Measurements from ENCODE around the gene ZDHHC14. TPM values are rescaled to one million over a fixed set of nuclear protein-coding genes. Genes with fewer than 3 reads are reported as not detected.

The ZDHHC14 gene
- total RNA-seq, 2 donors from 2014 or later = 6.9 to 10.9 TPM

GRCh38 chr6:157447735-157448134 lies 66.7 kb downstream of the ZDHHC14 start:
- ATAC-seq (no peak), DNase-seq (ENCODE audit: low spot score) (no peak)
- peaks cover 0 to 3% of the 10 kb centered on the region in 2 donors for H3K27me3 Mint-ChIP-seq
- no peak overlapping the region for H3K4me3 Mint-ChIP-seq
- H3K27ac Mint-ChIP-seq = no peak overlapping the region
- peaks cover 6% of the 10 kb centered on the region for H3K9me3 Mint-ChIP-seq
- H3K36me3 Mint-ChIP-seq = peaks cover 6% of the 10 kb centered on the region
- H3K4me1 Mint-ChIP-seq (ENCODE audit: low read depth in 2 of 2) = peaks cover 16 to 17% of the 10 kb centered on the region in 2 donors

DNA sequence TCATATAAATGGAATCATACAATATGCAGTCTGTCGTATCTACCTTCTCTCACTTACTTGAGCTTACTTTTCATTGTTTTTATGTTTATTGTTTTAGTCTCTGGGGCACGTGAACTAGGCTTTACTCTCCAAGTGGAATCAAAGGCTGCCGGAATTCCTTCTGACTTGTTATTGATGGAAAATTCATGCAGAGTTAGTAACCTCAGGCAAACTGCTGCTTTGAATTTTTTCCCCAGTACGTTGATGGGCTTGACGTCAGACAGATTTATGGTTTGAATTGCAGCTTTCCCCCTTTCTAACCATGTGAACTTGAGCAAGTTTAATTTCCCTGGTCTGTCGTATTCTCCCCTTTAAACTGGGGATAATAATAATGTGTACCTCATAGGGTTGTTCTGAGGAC lies 68.6 kb downstream of the ZDHHC14 start:
- Mint-ChIP-seq H3K27ac (no peak overlapping the region), H3K4me1 (ENCODE audit: low read depth in 2 of 2) (peaks cover 0 to 3% of the 10 kb centered on the region in 2 donors), H3K36me3 (no peaks in the 10 kb centered on the region), H3K4me3 (no peak overlapping the region), H3K27me3 (peaks cover 0 to 2% of the 10 kb centered on the region in 2 donors), H3K9me3 (no peaks in the 10 kb centered on the region)
- ATAC-seq (no peak), DNase-seq (ENCODE audit: low spot score) (no peak)

DNA sequence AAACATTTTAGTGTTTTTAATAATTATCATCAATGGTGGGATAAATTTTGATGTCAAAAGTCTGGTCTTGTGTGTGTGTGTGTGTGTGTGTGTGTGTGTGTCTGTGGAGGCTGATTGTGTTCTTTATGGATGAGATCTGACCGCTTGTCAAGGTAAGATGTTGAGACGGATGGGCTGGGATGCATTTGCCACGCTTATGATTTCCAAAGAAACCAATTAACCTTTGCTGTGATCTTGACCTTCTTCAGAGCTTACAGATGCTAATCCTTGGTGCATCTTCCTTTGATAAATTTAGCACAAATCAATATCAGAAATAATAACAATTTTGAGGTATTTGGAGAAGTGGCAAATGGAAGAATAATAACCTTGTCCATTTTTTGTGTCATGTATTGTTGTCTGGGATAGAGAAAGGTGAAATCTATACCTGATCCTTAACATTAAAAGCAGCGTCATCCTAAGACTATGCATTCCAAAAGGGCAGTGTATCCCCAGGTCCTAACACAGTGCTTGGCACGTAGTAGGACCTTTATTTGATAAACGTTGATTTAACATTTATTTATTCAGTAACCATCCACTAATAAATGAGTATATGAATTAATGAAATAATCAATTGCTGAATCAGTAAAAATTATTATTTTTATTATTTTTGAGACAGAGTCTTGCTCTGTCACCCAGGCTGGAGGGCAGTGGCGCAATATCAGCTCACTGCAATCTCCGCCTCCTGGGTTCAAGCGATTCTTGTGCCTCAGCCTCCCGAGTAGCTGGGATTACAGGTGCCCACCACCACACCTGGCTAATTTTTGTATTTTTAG lies 70.1 kb downstream of the ZDHHC14 start:
- peaks cover 0 to 1% of the 10 kb centered on the region in 2 donors for H3K27me3 Mint-ChIP-seq
- H3K4me1 Mint-ChIP-seq (ENCODE audit: low read depth in 2 of 2) = peaks cover 9 to 12% of the 10 kb centered on the region in 2 donors
- DNase-seq (ENCODE audit: low spot score) (no peak), ATAC-seq (no peak)
- H3K36me3 Mint-ChIP-seq = no peaks in the 10 kb centered on the region
- H3K4me3 Mint-ChIP-seq = no peak overlapping the region
- no peaks in the 10 kb centered on the region for H3K9me3 Mint-ChIP-seq
- no peak overlapping the region for H3K27ac Mint-ChIP-seq

GRCh38 chr6:157452096-157452495 lies 71.1 kb downstream of the ZDHHC14 start:
- H3K4me1 Mint-ChIP-seq (ENCODE audit: low read depth in 2 of 2) = peaks cover 13 to 15% of the 10 kb centered on the region in 2 donors
- no peak overlapping the region for H3K4me3 Mint-ChIP-seq
- no peaks in the 10 kb centered on the region for H3K9me3 Mint-ChIP-seq
- DNase-seq (ENCODE audit: low spot score) (no peak), ATAC-seq (no peak)
- no peak overlapping the region for H3K27ac Mint-ChIP-seq
- H3K36me3 Mint-ChIP-seq = no peaks in the 10 kb centered on the region
- H3K27me3 Mint-ChIP-seq = peaks cover 0 to 5% of the 10 kb centered on the region in 2 donors

DNA sequence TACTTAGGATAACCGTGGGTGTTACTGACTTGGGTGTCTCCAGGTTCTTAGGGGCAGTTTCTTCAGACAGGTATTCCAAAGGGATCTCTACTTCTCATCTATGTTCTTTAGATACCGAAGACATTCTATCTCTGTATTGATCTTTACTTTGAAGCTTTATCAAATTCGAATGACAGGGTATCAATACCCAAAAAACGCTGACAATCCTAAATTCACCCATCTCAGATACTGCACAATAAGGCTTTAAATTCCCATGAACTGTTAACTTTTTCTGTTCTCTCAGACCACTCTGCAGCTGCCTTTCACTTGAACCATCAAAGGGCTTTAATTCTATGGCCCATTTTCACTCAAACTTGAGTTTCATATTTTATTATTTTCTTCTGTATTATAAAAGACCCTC lies 72.1 kb downstream of the ZDHHC14 start:
- H3K4me3 Mint-ChIP-seq = no peak overlapping the region
- ATAC-seq = no peak
- H3K4me1 Mint-ChIP-seq (ENCODE audit: low read depth in 2 of 2) = peaks cover 15 to 17% of the 10 kb centered on the region in 2 donors
- H3K9me3 Mint-ChIP-seq = no peaks in the 10 kb centered on the region
- no peak overlapping the region for H3K27ac Mint-ChIP-seq
- H3K27me3 Mint-ChIP-seq = peaks cover 0 to 5% of the 10 kb centered on the region in 2 donors
- H3K36me3 Mint-ChIP-seq = no peaks in the 10 kb centered on the region
- DNase-seq (ENCODE audit: low spot score) = no peak

DNA sequence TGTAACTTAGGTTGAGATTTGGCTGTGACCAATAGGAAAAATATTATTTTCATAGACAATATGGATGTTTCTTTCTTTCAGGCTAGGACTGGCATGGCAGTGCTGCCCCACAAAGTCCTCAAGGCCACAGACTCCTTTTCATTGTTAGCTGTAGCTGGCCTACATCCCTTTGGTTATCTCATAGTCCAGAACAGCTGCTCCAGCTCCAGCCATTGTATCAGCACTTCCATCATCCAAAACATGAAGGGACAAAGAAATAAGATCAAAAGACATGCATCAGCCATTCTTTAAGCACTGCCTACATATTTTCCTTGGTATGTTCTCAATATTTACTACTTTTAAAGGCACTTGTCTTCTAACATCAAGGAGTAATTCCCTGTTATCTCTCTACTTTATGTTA lies 73.0 kb downstream of the ZDHHC14 start:
- Mint-ChIP-seq H3K4me1 (ENCODE audit: low read depth in 2 of 2) (peaks cover 16 to 18% of the 10 kb centered on the region in 2 donors), H3K27me3 (peaks cover 0 to 5% of the 10 kb centered on the region in 2 donors), H3K4me3 (no peak overlapping the region), H3K27ac (no peak overlapping the region), H3K9me3 (no peaks in the 10 kb centered on the region), H3K36me3 (no peaks in the 10 kb centered on the region)
- ATAC-seq = no peak
- no peak for DNase-seq (ENCODE audit: low spot score)

- no peak for DNase-seq (ENCODE audit: low spot score)
- ATAC-seq = no peak
- H3K36me3 Mint-ChIP-seq = no peaks in the 10 kb centered on the region
- peaks cover 0 to 5% of the 10 kb centered on the region in 2 donors for H3K27me3 Mint-ChIP-seq
- no peak overlapping the region for H3K4me3 Mint-ChIP-seq
- H3K27ac Mint-ChIP-seq = peak overlapping the region in 1 of 2 donors; percentile 81
- H3K9me3 Mint-ChIP-seq = no peaks in the 10 kb centered on the region
- peaks cover 22 to 25% of the 10 kb centered on the region in 2 donors for H3K4me1 Mint-ChIP-seq (ENCODE audit: low read depth in 2 of 2)
Observed at GRCh38 chr6:157454762-157455714, 74.0 kb downstream of the ZDHHC14 start.

- Mint-ChIP-seq H3K36me3 (no peaks in the 10 kb centered on the region), H3K27ac (peak overlapping the region in 1 of 2 donors; percentile 81), H3K9me3 (no peaks in the 10 kb centered on the region), H3K4me1 (ENCODE audit: low read depth in 2 of 2) (peaks cover 28 to 31% of the 10 kb centered on the region in 2 donors), H3K4me3 (peak overlapping the region; percentile 41), H3K27me3 (peaks cover 0 to 5% of the 10 kb centered on the region in 2 donors)
- no peak for DNase-seq (ENCODE audit: low spot score)
- ATAC-seq = no peak
Observed at GRCh38 chr6:157455731-157456523, 74.9 kb downstream of the ZDHHC14 start.

GRCh38 chr6:157456524-157456829 lies 75.5 kb downstream of the ZDHHC14 start:
- H3K9me3 Mint-ChIP-seq = no peaks in the 10 kb centered on the region
- DNase-seq (ENCODE audit: low spot score) = no peak
- H3K27me3 Mint-ChIP-seq = peaks cover 0 to 5% of the 10 kb centered on the region in 2 donors
- H3K27ac Mint-ChIP-seq = peak overlapping the region in 1 of 2 donors; percentile 81
- no peak for ATAC-seq
- H3K4me3 Mint-ChIP-seq = peak overlapping the region; percentile 41
- no peaks in the 10 kb centered on the region for H3K36me3 Mint-ChIP-seq
- H3K4me1 Mint-ChIP-seq (ENCODE audit: low read depth in 2 of 2) = peaks cover 30 to 36% of the 10 kb centered on the region in 2 donors

DNA sequence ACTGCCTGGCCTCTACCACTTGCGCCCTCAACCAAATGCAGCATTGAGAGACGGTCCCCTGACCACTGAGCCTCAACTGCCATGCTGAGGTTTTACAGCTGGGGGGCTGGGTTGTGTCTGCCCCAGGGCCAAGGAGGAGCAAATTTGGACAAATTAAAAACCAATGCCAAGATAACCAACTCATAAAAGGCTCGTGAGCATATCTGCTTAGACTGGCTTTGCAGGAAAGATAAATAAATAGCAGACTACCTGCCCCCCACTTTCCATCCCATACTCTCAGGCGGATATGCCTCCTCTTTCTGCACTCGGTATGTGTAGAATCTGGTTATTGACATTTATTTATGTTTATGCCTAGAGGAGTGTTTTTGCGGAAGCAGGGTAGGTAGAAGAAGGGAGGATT lies 76.8 kb downstream of the ZDHHC14 start:
- ATAC-seq (no peak), DNase-seq (ENCODE audit: low spot score) (no peak)
- Mint-ChIP-seq H3K4me3 (no peak overlapping the region), H3K36me3 (no peaks in the 10 kb centered on the region), H3K27me3 (peaks cover 0 to 5% of the 10 kb centered on the region in 2 donors), H3K4me1 (ENCODE audit: low read depth in 2 of 2) (peaks cover 30 to 38% of the 10 kb centered on the region in 2 donors), H3K27ac (no peak overlapping the region), H3K9me3 (no peaks in the 10 kb centered on the region)

- H3K4me1 Mint-ChIP-seq (ENCODE audit: low read depth in 2 of 2) = peaks cover 30 to 47% of the 10 kb centered on the region in 2 donors
- ATAC-seq = peak; percentile 28 to 33
- H3K36me3 Mint-ChIP-seq = no peaks in the 10 kb centered on the region
- DNase-seq (ENCODE audit: low spot score) = no peak
- peak overlapping the region; percentile 40 to 79 for H3K27ac Mint-ChIP-seq
- H3K4me3 Mint-ChIP-seq = peak overlapping the region; percentile 67
- H3K9me3 Mint-ChIP-seq = no peaks in the 10 kb centered on the region
- peaks cover 0 to 5% of the 10 kb centered on the region in 2 donors for H3K27me3 Mint-ChIP-seq
Observed at GRCh38 chr6:157459327-157459726, 78.3 kb downstream of the ZDHHC14 start.

DNA sequence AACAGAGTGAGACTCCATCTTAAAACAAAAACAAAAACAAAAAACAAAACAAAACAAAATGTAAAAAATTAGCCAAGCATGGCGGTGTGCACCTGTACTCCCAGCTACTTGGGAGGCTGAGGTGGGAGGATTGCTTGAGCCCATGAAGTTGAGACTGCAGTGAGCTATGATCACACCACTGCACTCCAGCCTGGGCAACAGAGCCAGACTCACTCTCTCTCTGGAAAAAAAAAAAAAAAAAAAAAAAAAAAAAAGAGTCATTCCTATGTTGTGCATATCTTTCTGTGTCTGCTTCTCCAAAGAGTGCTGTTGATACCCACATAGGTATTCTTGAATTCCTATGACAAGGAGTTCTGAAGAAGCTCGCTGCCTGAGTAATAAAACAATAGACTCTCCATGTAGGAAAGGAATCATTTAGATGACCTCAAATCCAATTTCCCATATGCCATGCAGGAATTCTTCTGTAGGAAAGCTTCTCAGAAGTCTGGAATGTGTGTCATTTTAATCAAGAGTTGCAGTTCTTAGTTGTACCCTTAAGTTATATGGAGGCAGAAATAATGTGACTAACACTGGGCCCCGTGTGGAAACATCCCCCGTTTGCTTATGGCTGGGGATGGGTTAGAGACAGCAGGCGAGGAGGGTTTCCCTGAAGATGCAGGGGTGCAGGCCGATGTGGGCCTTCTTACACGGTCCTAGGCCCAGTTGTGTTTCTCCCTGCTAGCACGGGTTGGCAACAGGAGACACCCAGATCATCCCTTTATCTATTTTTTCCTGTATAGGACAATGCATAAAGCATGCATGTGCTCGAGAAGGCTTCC lies 79.4 kb downstream of the ZDHHC14 start:
- Mint-ChIP-seq H3K4me3 (peak overlapping the region; percentile 43), H3K4me1 (ENCODE audit: low read depth in 2 of 2) (peaks cover 34 to 56% of the 10 kb centered on the region in 2 donors), H3K9me3 (no peaks in the 10 kb centered on the region), H3K36me3 (no peaks in the 10 kb centered on the region), H3K27ac (peak overlapping the region; percentile 60 to 63), H3K27me3 (peaks cover 0 to 5% of the 10 kb centered on the region in 2 donors)
- DNase-seq (ENCODE audit: low spot score) (no peak), ATAC-seq (peak in 1 of 2 donors; percentile 29)
